Naive thymus-derived CD4-positive, alpha-beta T cell (primary cell): Measurements from ENCODE around the gene SULT4A1. TPM values are rescaled to one million over a fixed set of nuclear protein-coding genes. Genes with fewer than 3 reads are reported as not detected.

Source experiments
- ATAC-seq: fragments of 150-1000 bp; cut with Tn5 transposase; 2 replicates; pipeline ENCODE4 v1.10.0; 2021; ENCODE audit warnings: mild to moderate bottlenecking, moderate library complexity
- CTCF ChIA-PET: fragments of 350-600 bp; sonication (Branson Sonifier 250); formaldehyde crosslinking; loops from one replicate; lab custom pipeline; 2021; ENCODE audit warnings: antibody characterized with exemption; lab: Charles Lee
- POLR2A ChIA-PET: fragments of 350-600 bp; sonication (Branson Sonifier 250); formaldehyde crosslinking; loops from one replicate; lab custom pipeline; 2021; ENCODE audit warnings: antibody characterized with exemption, inconsistent platforms; lab: Charles Lee
- DNase-seq, 9 donors: peaks; one replicate each; pipeline versions ENCODE4 v3.0.0 to v3.0.0-alpha.2; 2020 to 2022; ENCODE audit warnings: mixed read lengths in 1 of 9
- H3K27ac ChIP-seq: one replicate; pipeline ENCODE4 v1.7.0; 2013; ENCODE audit warnings: mild to moderate bottlenecking, low read depth, low read length, moderate library complexity
- H3K27me3 ChIP-seq, 2 donors: one replicate each; pipeline ENCODE4 v1.7.0; 2013; ENCODE audit warnings: low read length in 2 of 2, mild to moderate bottlenecking in 2 of 2, moderate library complexity in 2 of 2; ENCODE audit not compliant: control insufficient read depth in 2 of 2, insufficient read depth in 2 of 2
- H3K36me3 ChIP-seq, 3 experiments: 1 replicate in 2 of 3; 2 replicates in 1 of 3; pipeline ENCODE4 v1.7.0; 2013; ENCODE audit warnings: low read length in 3 of 3, mild to moderate bottlenecking in 3 of 3, moderate library complexity in 1 of 3; ENCODE audit not compliant: insufficient read depth in 3 of 3, control insufficient read depth in 2 of 3
- H3K4me1 ChIP-seq, 2 donors: one replicate each; pipeline ENCODE4 v1.7.0; 2013; ENCODE audit warnings: low read length in 2 of 2, mild to moderate bottlenecking in 2 of 2, moderate library complexity in 1 of 2; ENCODE audit not compliant: control insufficient read depth in 2 of 2, insufficient read depth in 2 of 2
- H3K4me3 ChIP-seq: 2 replicates; pipeline ENCODE4 v1.7.0; 2013; ENCODE audit warnings: mild to moderate bottlenecking, low read length
- H3K9me3 ChIP-seq, 3 experiments: 1 replicate in 2 of 3; 2 replicates in 1 of 3; pipeline ENCODE4 v1.7.0; 2013; ENCODE audit warnings: low read length in 3 of 3; ENCODE audit not compliant: control insufficient read depth in 2 of 3
- H3K27ac Mint-ChIP-seq, 9 donors: one replicate each; pipeline ENCODE4 v1.8.0; 2020 to 2022; ENCODE audit warnings: mixed read lengths in 9 of 9, mild to moderate bottlenecking in 8 of 9, moderate library complexity in 5 of 9, inconsistent platforms in 2 of 9
- H3K27me3 Mint-ChIP-seq, 5 donors: one replicate each; pipeline ENCODE4 v1.8.0; 2021 to 2022; ENCODE audit warnings: mixed read lengths in 5 of 5, mild to moderate bottlenecking in 1 of 5
- H3K36me3 Mint-ChIP-seq, 5 donors: one replicate each; pipeline ENCODE4 v1.8.0; 2020 to 2022; ENCODE audit warnings: mixed read lengths in 5 of 5, mild to moderate bottlenecking in 3 of 5, inconsistent platforms in 1 of 5
- H3K4me1 Mint-ChIP-seq, 7 donors: one replicate each; pipeline ENCODE4 v1.8.0; 2020 to 2022; ENCODE audit warnings: mixed read lengths in 7 of 7, mild to moderate bottlenecking in 3 of 7, inconsistent platforms in 1 of 7
- H3K4me3 Mint-ChIP-seq, 10 donors: one replicate each; pipeline ENCODE4 v1.8.0; 2020 to 2022; ENCODE audit warnings: mild to moderate bottlenecking in 10 of 10, mixed read lengths in 10 of 10, moderate library complexity in 6 of 10, inconsistent platforms in 2 of 10
- H3K9me3 Mint-ChIP-seq, 11 donors: one replicate each; pipeline ENCODE4 v1.8.0; 2020 to 2022; ENCODE audit warnings: mixed read lengths in 11 of 11, mild to moderate bottlenecking in 4 of 11, inconsistent platforms in 1 of 11, moderate library complexity in 1 of 11
- intact Hi-C, 2 donors: fragments of 100-400 bp; cut with micrococcal nuclease; formaldehyde crosslinking; loops; one replicate each; pipeline ENCODE4 v1.15.1; 2023
- polyA plus RNA-seq, 2 donors: library from polyadenylated mRNA; unstranded; fragments of 300-500 nt; fragmentation: Illumina TruSeq; gene quantifications; one replicate each; pipeline ENCODE4 v1.2.3, GENCODE V29; 2021
- total RNA-seq, 6 experiments: library from RNA in 5 of 6; stranded (reverse) in 5 of 6; gene quantifications; 1 replicate in 5 of 6; 2 replicates in 1 of 6; pipeline ENCODE4 v1.2.3 and lab custom pipeline; 2021 to 2026

Gene SULT4A1
- total and polyA plus RNA-seq, 7 experiments from 2014 or later = not detected

GRCh38 chr22:43848366-43849171, 13.7 kb downstream of the SULT4A1 start:
- Histone ChIP-seq H3K36me3 (no peaks in the 10 kb centered on the region), H3K4me1 (no peaks in the 10 kb centered on the region), H3K9me3 (no peaks in the 10 kb centered on the region), H3K27ac (no peak overlapping the region), H3K27me3 (no peaks in the 10 kb centered on the region), H3K4me3 (no peak overlapping the region)
- Mint-ChIP-seq H3K4me1 (peaks cover 0 to 3% (median 0%) of the 10 kb centered on the region in 7 donors), H3K27me3 (peaks cover 2 to 34% (median 12%) of the 10 kb centered on the region in 5 donors), H3K36me3 (no peaks in the 10 kb centered on the region), H3K9me3 (peaks cover 0 to 2% (median 0%) of the 10 kb centered on the region in 11 donors), H3K4me3 (no peak overlapping the region), H3K27ac (no peak overlapping the region)
- ChIA-PET CTCF (no interaction called here), POLR2A (no interaction called here)
- no peak for ATAC-seq
- intact Hi-C loops = no loop called here
- DNase-seq = no peak

GRCh38 chr22:43847376-43848289, 14.7 kb downstream of the SULT4A1 start:
- H3K4me3 ChIP-seq = no peak overlapping the region
- intact Hi-C loops = no loop called here
- Mint-ChIP-seq H3K9me3 (no peaks in the 10 kb centered on the region), H3K36me3 (no peaks in the 10 kb centered on the region), H3K27me3 (peaks cover 0 to 27% (median 6%) of the 10 kb centered on the region in 5 donors), H3K4me3 (no peak overlapping the region), H3K27ac (no peak overlapping the region), H3K4me1 (no peaks in the 10 kb centered on the region)
- no peaks in the 10 kb centered on the region for H3K27me3 ChIP-seq
- CTCF ChIA-PET = no interaction called here
- DNase-seq = no peak
- POLR2A ChIA-PET = no interaction called here
- H3K27ac ChIP-seq = no peak overlapping the region
- H3K36me3 ChIP-seq = no peaks in the 10 kb centered on the region
- ATAC-seq = no peak
- H3K4me1 ChIP-seq = no peaks in the 10 kb centered on the region
- no peaks in the 10 kb centered on the region for H3K9me3 ChIP-seq

- Histone ChIP-seq H3K36me3 (no peaks in the 10 kb centered on the region), H3K27ac (no peak overlapping the region), H3K4me1 (no peaks in the 10 kb centered on the region), H3K4me3 (no peak overlapping the region), H3K27me3 (no peaks in the 10 kb centered on the region), H3K9me3 (no peaks in the 10 kb centered on the region)
- intact Hi-C loops = no loop called here
- H3K4me3 Mint-ChIP-seq = no peak overlapping the region
- ATAC-seq = no peak
- H3K9me3 Mint-ChIP-seq = no peaks in the 10 kb centered on the region
- ChIA-PET CTCF (no interaction called here), POLR2A (no interaction called here)
- DNase-seq = no peak
- no peak overlapping the region for H3K27ac Mint-ChIP-seq
- no peaks in the 10 kb centered on the region for H3K4me1 Mint-ChIP-seq
- H3K27me3 Mint-ChIP-seq = peaks cover 0 to 24% (median 6%) of the 10 kb centered on the region in 5 donors
- H3K36me3 Mint-ChIP-seq = no peaks in the 10 kb centered on the region
These were observed 15.3 kb downstream of the SULT4A1 start for GRCh38 chr22:43846966-43847365.

- Mint-ChIP-seq H3K36me3 (no peaks in the 10 kb centered on the region), H3K4me1 (no peaks in the 10 kb centered on the region), H3K27me3 (peaks cover 0 to 15% (median 6%) of the 10 kb centered on the region in 5 donors), H3K9me3 (no peaks in the 10 kb centered on the region), H3K4me3 (no peak overlapping the region), H3K27ac (no peak overlapping the region)
- no peaks in the 10 kb centered on the region for H3K4me1 ChIP-seq
- no peaks in the 10 kb centered on the region for H3K27me3 ChIP-seq
- CTCF ChIA-PET = no interaction called here
- POLR2A ChIA-PET = interaction anchor here (0.6 kb wide), 1 partner anchor 348 kb away, joined by 4 read pairs; no protein-coding TSS in a partner anchor
- ATAC-seq (no peak), DNase-seq (no peak)
- H3K27ac ChIP-seq = no peak overlapping the region
- no peaks in the 10 kb centered on the region for H3K36me3 ChIP-seq
- no peak overlapping the region for H3K4me3 ChIP-seq
- intact Hi-C loops = no loop called here
- no peaks in the 10 kb centered on the region for H3K9me3 ChIP-seq
These were observed 16.3 kb downstream of the SULT4A1 start for GRCh38 chr22:43845981-43846380.

GRCh38 chr22:43844560-43845545, 17.5 kb downstream of the SULT4A1 start:
- no peaks in the 10 kb centered on the region for H3K4me1 ChIP-seq
- intact Hi-C loops = no loop called here
- no peak overlapping the region for H3K27ac ChIP-seq
- H3K36me3 ChIP-seq = no peaks in the 10 kb centered on the region
- ATAC-seq (no peak), DNase-seq (no peak)
- no peaks in the 10 kb centered on the region for H3K36me3 Mint-ChIP-seq
- no peaks in the 10 kb centered on the region for H3K27me3 ChIP-seq
- ChIA-PET POLR2A (no interaction called here), CTCF (no interaction called here)
- peaks cover 0 to under 1% (median 0%) of the 10 kb centered on the region in 7 donors for H3K4me1 Mint-ChIP-seq
- no peak overlapping the region for H3K4me3 Mint-ChIP-seq
- H3K27ac Mint-ChIP-seq = no peak overlapping the region
- no peak overlapping the region for H3K4me3 ChIP-seq
- no peaks in the 10 kb centered on the region for H3K9me3 Mint-ChIP-seq
- H3K9me3 ChIP-seq = no peaks in the 10 kb centered on the region
- peaks cover 0 to 7% (median 0%) of the 10 kb centered on the region in 5 donors for H3K27me3 Mint-ChIP-seq
